ENCODE results near the gene PURB.

DNA sequence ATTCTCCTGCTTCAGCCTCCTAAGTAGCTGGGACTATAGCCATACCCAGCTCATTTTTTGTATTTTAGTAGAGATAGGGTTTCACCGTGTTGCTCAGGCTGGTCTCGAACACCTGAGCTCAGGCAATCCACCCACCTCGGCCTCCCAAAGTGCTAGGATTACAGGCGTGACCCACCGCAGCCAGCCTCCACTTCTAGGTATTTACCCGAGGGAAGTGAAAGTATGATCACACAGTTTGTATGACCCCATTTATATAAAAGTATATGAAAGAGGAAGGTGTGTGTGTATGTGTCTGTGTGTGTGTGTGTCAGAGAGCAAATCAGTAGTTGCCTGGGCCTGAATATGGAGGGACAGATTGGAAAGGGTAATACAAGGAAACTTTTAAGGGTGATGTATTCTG lies 2.0 kb upstream of the PURB start:
- TF ChIP-seq CTCF (IDR thresholded peaks at IDR 0.05; ENCODE audit: insufficient read depth, low read length, poor library complexity, severe bottlenecking) (no peak), EZH2phosphoT487 (conservative IDR thresholded peaks at IDR 0.05; ENCODE audit: low read length) (no peak)
